ENCODE results near the gene DCST2.

Gene DCST2

DNA sequence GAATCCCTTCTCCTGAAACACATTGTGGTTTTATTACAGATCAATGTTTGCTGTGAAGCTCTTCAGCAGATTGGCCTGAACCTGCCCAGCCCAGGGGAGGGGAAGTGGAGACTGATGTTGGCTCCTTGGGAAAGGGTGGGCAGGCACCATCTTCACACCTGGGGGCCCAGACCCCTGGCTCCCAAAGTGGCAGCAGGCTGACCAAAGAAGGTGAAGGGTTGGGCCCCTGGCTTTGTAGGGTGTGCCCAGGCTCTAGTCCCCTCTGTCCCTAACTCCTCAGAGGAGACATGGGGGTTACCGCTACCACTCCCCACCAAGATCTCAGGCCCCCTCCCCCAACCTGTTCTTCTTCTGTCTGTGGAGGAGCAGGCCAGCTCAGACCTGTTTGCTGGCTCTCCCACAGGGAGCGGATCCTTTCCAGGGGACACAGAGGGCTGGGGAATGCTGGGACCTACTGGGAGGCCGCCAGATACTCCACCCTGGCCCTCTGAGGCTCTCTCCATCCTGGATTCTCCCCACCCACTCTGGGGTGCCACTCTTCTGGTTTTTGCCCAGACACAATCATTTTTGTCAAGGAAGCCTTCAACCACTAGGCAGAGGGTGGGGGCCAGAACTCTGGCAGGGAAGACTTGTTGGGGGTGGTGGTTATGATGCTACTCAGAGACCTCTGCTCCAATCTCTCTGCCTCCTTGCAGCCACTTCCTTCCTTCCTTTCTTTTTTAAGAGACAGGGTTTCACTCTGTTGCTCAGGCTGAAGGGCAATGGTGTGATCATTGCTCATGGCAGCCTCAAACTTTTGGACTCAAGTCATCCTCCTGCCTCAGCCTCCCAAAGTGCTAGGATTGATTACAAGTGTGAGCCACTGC is 40.0 kb upstream of the DCST2 start:
- no peak overlapping the region for H3K4me3 ChIP-seq (ENCODE audit: low read length)
- TF ChIP-seq ZNF274 (IDR thresholded peaks at IDR 0.05; ENCODE audit: low read depth, low read length) = no peak

GRCh38 chr1:155072531-155073289 is 39.1 kb upstream of the DCST2 start:
- TF ChIP-seq ZNF274 (IDR thresholded peaks at IDR 0.05; ENCODE audit: low read depth, low read length) = no peak
- H3K4me3 ChIP-seq (ENCODE audit: low read length) = no peak overlapping the region

- TF ChIP-seq ZNF274 (IDR thresholded peaks at IDR 0.05; ENCODE audit: low read depth, low read length) = no peak
- no peak overlapping the region for H3K4me3 ChIP-seq (ENCODE audit: low read length)
Observed at GRCh38 chr1:155071701-155072100, 38.1 kb upstream of the DCST2 start.

DNA sequence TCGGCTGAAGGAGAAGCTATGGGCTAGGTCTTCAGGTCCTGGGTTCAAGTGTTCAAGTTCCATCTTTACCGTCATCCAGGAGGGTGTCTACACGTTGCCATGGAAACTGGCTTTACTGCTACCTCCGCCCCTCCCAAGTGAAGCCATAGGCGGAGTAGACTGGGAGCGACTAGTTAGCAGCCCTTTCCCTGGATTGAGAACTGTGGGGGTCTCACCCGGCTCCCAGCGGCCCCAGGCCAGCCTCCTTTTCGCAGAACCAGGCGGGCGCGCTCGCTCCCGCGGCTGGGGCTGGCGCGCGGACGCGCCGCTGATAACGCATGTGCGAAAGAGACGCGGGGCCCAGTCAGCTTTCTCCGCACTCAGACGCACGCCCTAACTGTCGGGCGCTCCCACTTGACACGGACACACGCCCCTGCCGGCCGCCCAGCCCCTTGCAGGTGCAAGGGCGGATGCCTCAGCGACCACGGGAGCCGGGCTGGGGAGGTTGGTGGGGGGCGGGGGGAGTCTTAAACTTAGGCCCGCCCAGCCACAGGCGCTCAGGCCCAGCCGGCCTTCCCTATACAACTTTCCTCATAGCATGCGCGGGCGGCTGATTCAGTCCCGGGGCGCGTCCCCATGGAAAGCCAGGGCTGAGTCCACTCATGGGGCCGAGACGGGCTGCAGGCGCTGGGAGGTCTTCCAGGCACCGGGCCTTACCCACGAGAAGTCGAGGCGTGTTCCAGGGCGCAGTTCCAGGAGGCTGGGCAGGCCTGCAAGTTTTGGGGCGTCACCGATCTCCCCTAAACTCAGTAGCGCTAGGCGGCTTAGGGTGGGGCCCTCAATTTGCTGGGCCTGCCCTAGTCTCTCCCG is 37.4 kb upstream of the DCST2 start:
- TF ChIP-seq ZNF274 (IDR thresholded peaks at IDR 0.05; ENCODE audit: low read depth, low read length) = no peak
- peak overlapping the region; percentile 10; the same call in 1 of the 2 replicates for H3K4me3 ChIP-seq (ENCODE audit: low read length)

- TF ChIP-seq ZNF274 (IDR thresholded peaks at IDR 0.05; ENCODE audit: low read depth, low read length) = no peak
- H3K4me3 ChIP-seq (ENCODE audit: low read length) = no peak overlapping the region; the same call in 1 of the 2 replicates
Observed at GRCh38 chr1:155070158-155070621, 36.6 kb upstream of the DCST2 start.

GRCh38 chr1:155069551-155070157 is 36.1 kb upstream of the DCST2 start:
- no peak for TF ChIP-seq ZNF274 (IDR thresholded peaks at IDR 0.05; ENCODE audit: low read depth, low read length)
- H3K4me3 ChIP-seq (ENCODE audit: low read length) = no peak overlapping the region

- TF ChIP-seq ZNF274 (IDR thresholded peaks at IDR 0.05; ENCODE audit: low read depth, low read length) = no peak
- H3K4me3 ChIP-seq (ENCODE audit: low read length) = no peak overlapping the region
Observed at GRCh38 chr1:155068599-155068998, 35.0 kb upstream of the DCST2 start.

- no peak overlapping the region for H3K4me3 ChIP-seq (ENCODE audit: low read length)
- TF ChIP-seq ZNF274 (IDR thresholded peaks at IDR 0.05; ENCODE audit: low read depth, low read length) = no peak
Observed at GRCh38 chr1:155066777-155067176, 33.2 kb upstream of the DCST2 start.

DNA sequence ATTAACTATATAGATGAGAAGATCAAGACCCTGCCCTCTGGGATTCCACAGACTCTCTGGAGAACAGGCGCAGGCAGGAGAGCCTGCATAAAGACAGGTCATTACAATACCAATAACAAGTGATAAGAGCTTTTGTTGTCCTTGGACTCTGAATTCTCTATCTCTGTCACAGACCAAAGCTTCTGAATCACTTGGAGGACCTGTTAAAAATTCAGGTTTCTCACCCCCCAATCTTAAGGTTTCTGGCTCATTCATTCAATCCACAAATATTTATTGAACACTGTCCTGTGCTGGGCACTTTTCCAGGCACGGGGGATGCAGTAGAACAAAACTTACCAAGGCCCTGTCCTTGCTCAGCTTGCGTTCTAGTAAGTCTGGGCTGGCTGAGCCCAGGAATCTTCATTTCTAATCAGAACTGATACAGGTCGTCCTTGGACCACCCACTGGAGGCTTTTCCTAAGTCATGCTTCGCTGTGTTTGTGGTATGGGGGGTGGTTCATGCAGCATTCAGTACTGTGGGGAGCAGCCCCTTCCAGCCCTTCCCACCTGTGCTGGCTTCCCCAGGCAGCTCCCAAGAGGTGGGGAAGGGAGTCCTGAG is 31.4 kb upstream of the DCST2 start:
- TF ChIP-seq ZNF274 (IDR thresholded peaks at IDR 0.05; ENCODE audit: low read depth, low read length) = no peak
- H3K4me3 ChIP-seq (ENCODE audit: low read length) = no peak overlapping the region

DNA sequence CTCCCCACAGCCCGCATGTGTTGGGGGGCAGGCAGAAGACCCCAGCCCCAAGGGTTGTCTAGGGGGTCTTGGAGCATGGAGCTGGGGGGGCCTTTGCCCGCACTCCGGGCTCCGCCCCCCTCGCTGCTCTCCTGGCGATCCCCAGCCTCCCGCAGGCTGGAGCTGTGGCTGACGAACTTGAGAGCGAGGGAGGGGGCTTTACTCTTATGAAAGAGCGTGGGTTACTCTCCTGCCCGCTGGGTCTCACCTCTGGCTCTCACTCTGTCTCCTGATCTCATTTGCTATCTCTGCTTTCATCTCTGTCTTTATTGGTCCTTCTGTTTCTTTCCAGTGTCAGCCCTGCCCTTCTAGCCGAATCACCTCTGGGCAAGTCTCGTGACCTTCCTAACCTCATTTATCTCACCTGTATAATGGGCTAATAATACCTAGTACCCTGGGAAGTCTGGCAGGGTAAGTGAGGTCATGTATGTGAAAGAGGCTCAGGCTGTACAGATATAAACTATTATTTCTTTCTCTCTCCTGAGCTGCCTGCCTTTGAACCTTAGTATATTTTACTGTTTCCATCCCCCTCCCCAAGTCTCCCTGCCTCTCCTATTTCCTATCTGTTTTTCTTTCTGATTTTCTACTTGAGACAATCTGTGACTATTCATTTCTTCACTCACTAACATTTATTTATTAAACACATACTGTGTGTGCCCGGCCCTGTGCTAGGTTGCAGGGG is 30.7 kb upstream of the DCST2 start:
- no peak for TF ChIP-seq ZNF274 (IDR thresholded peaks at IDR 0.05; ENCODE audit: low read depth, low read length)
- H3K4me3 ChIP-seq (ENCODE audit: low read length) = peak overlapping the region; percentile 79

GRCh38 chr1:155063550-155064110 is 30.0 kb upstream of the DCST2 start, which contains the start of gene EFNA4:
TSS of gene EFNA4 (plus strand) at chr1:155063740. CDS start at chr1:155063824, 84 bp downstream.
- peak within 1 kb of the TSS; percentile 79 for H3K4me3 ChIP-seq (ENCODE audit: low read length)
- TF ChIP-seq ZNF274 (IDR thresholded peaks at IDR 0.05; ENCODE audit: low read depth, low read length) = no peak

- TF ChIP-seq ZNF274 (IDR thresholded peaks at IDR 0.05; ENCODE audit: low read depth, low read length) = no peak
- peak overlapping the region; percentile 79; the same call in 1 of the 2 replicates for H3K4me3 ChIP-seq (ENCODE audit: low read length)
Observed at GRCh38 chr1:155062702-155063411, 29.3 kb upstream of the DCST2 start.

Data from GM08714 (cell line).